ENCODE results near the gene OR1E2. TPM values are rescaled to one million over a fixed set of nuclear protein-coding genes. Genes with fewer than 3 reads are reported as not detected.
"Not testable (repeated sequence)": the region's sequence is repeated elsewhere in the genome, so short reads cannot be mapped to it uniquely, and the experiment has no call there.

OR1E2 gene
- total RNA-seq, 1 experiment from 2014 or later = not detected

DNA sequence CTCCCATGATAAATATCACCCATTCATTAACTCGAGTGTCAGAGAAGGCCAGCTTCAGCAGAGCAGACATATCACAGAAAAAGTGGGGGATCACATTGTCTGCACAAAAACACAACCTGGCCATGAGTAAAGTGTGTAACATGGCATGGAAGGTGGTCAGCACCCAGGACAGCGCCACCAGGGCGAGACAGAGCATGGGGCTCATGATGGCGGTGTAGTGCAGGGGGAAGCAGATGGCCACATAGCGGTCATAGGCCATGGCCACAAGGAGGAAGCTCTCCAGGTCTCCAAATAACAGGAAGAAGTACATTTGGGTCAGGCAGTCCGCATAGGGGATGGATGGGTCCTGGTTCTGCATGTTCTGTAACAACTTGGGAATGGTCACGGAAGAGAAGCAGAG is 35.8 kb downstream of the OR1E2 start:
- not testable (repeated sequence) for DNase-seq (ENCODE audit: low spot score)

DNA sequence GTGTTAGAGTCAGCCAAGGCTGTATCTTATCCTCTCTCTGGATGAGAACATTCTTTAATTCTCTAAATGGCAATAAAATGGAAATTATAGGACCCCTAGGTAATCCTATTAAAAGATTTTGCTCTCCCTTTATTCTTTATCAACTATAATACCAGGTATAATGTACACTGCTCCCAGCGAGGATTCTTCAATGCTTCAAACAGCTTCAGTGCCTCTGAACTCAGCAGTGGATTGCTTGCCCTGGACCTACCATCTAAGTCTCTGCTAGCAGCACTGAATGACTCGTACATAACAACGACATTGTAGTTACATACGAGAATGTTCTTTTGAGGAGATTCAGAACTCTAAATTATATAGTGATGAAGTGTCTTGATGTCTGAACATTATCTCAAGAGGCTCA is 43.9 kb downstream of the OR1E2 start:
- no peak for DNase-seq (ENCODE audit: low spot score)

DNA sequence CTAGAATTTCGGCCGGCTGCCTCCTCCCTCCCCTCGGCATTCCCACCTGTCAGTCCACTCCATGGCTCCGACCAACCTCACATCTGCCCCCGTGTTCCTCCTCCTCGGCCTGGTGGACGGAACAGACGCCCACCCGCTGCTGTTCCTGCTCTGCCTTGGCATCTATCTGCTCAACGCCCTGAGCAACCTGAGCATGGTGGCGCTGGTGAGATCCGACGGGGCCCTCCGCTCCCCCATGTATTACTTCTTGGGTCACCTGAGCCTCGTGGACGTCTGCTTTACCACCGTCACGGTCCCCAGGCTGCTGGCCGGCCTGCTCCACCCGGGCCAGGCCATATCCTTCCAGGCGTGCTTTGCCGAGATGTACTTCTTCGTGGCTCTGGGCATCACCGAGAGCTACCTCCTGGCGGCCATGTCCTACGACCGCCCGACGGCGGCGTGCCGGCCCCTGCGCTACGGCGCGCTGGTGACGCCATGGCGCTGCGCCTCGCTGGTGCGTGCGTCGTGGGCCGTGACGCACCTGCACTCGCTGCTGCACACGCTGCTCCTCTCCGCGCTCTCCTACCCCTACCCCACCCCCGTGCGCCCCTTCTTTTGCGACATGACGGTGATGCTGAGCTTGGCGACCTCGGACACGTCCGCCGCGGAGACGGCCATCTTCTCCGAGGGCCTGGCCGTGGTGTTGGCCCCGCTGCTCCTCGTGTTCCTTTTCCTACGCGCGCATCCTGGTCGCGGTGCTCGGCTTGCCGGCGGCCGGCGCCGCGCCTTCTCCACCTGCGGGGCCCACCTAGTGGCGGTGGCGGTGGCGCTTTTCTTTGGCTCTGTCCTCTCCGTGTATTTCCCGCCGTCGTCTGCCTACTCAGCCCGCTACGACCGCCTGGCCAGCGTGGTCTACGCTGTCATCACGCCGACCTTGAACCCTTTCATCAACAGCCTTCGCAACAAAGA is 47.5 kb downstream of the OR1E2 start, which contains the start of gene OR3A2:
Gene OR3A2, minus strand, starts transcription at position 440 of the 948 bp plus-strand sequence.
- DNase-seq (ENCODE audit: low spot score) = no peak

Other genes starting within 250 kb of the OR1E2 start
- gene OR1A2, start 236.3 kb downstream of the OR1E2 start, total RNA-seq (2014; rRNA removed; shearing (Covaris generic)) = not detected in 2 replicates
- gene OR1A1, start 226.2 kb downstream of the OR1E2 start, total RNA-seq (2014; rRNA removed; shearing (Covaris generic)) = not detected in 2 replicates
- gene OR3A1, start 135.5 kb downstream of the OR1E2 start, total RNA-seq (2014; rRNA removed; shearing (Covaris generic)) = not detected in 2 replicates
- gene OR3A2, start 47.5 kb downstream of the OR1E2 start, total RNA-seq (2014; rRNA removed; shearing (Covaris generic)) = not detected in 2 replicates
- gene OR1E1, start 35.4 kb downstream of the OR1E2 start, total RNA-seq (2014; rRNA removed; shearing (Covaris generic)) = not detected in 2 replicates
- not detected in 2 replicates for gene OR3A3, start 22.5 kb downstream of the OR1E2 start, total RNA-seq (2014; rRNA removed; shearing (Covaris generic))
- gene SPATA22, start 38.0 kb upstream of the OR1E2 start, total RNA-seq (2014; rRNA removed; shearing (Covaris generic)) = not detected in 2 replicates
- gene ASPA, start 42.2 kb upstream of the OR1E2 start, total RNA-seq (2014; rRNA removed; shearing (Covaris generic)) = 0.09 TPM in 1 of 2 replicates, not detected in the other
- gene TRPV3, start 124.0 kb upstream of the OR1E2 start, total RNA-seq (2014; rRNA removed; shearing (Covaris generic)) = 1.2 and 1.8 TPM in 2 replicates
- gene TRPV1, start 175.6 kb upstream of the OR1E2 start, total RNA-seq (2014; rRNA removed; shearing (Covaris generic)) = 0.79 and 1.0 TPM in 2 replicates
- 27.6 and 33.2 TPM in 2 replicates for gene SHPK, start 202.4 kb upstream of the OR1E2 start, total RNA-seq (2014; rRNA removed; shearing (Covaris generic))
- 36.0 and 37.8 TPM in 2 replicates for gene CTNS, start 202.9 kb upstream of the OR1E2 start, total RNA-seq (2014; rRNA removed; shearing (Covaris generic))
- gene TAX1BP3, start 234.7 kb upstream of the OR1E2 start, total RNA-seq (2014; rRNA removed; shearing (Covaris generic)) = 360 and 391 TPM in 2 replicates
- gene EMC6, start 235.0 kb upstream of the OR1E2 start, total RNA-seq (2014; rRNA removed; shearing (Covaris generic)) = 43.4 and 66.8 TPM in 2 replicates